Measurements from ENCODE around the gene MYORG. TPM values are rescaled to one million over a fixed set of nuclear protein-coding genes. Genes with fewer than 3 reads are reported as not detected.

MYORG gene
- total and polyA plus RNA-seq, 9 donors, result 0.60 to 7.8 (median 1.2) TPM

DNA sequence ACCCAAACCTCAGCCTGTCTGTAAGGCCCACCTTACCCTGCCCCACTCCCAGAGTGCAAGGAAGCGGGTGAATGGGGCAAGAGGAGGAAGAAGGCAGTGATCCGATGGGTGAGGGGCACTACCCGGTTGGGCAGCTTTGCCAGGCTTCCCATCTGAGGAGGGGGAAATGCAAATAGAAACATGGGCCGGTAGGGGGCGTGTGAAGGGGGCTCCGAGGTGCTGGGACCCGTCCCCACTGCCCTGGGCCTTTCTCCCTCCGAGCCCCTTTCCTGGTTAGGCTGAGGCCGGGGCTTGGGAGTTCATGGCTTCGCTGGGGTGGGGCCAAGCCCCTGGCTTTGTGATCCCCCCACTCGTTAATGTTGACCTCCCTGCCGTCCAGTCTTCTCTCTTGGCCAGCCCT is 23.6 kb upstream of the MYORG start:
- 63 to 71% (median 70%) methylated on average over 12 of the region's 12 CpGs for WGBS, 3 donors
- Histone ChIP-seq H3K27me3 (no peaks in the 10 kb centered on the region), H3K27ac (no peak overlapping the region), H3K4me3 (no peak overlapping the region), H3K36me3 (no peaks in the 10 kb centered on the region), H3K9me3 (no peaks in the 10 kb centered on the region), H3K4me1 (ENCODE audit: insufficient read depth) (no peaks in the 10 kb centered on the region)
- TF ChIP-seq, protein P1, sequence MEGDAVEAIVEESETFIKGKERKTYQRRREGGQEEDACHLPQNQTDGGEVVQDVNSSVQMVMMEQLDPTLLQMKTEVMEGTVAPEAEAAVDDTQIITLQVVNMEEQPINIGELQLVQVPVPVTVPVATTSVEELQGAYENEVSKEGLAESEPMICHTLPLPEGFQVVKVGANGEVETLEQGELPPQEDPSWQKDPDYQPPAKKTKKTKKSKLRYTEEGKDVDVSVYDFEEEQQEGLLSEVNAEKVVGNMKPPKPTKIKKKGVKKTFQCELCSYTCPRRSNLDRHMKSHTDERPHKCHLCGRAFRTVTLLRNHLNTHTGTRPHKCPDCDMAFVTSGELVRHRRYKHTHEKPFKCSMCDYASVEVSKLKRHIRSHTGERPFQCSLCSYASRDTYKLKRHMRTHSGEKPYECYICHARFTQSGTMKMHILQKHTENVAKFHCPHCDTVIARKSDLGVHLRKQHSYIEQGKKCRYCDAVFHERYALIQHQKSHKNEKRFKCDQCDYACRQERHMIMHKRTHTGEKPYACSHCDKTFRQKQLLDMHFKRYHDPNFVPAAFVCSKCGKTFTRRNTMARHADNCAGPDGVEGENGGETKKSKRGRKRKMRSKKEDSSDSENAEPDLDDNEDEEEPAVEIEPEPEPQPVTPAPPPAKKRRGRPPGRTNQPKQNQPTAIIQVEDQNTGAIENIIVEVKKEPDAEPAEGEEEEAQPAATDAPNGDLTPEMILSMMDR (IDR thresholded peaks at IDR 0.05), result no peak
- TF ChIP-seq POLR2A (IDR thresholded peaks at IDR 0.05) (no peak), EP300 (IDR thresholded peaks at IDR 0.05) (no peak)
- intact Hi-C loops (cut with DNase I), result loop anchor here in 3 of 4 donors (5.0 to 10.0 kb wide), 4 partner anchors 102 to 205 kb away; no protein-coding TSS in a partner anchor
- DNase-seq, result no peak

DNA sequence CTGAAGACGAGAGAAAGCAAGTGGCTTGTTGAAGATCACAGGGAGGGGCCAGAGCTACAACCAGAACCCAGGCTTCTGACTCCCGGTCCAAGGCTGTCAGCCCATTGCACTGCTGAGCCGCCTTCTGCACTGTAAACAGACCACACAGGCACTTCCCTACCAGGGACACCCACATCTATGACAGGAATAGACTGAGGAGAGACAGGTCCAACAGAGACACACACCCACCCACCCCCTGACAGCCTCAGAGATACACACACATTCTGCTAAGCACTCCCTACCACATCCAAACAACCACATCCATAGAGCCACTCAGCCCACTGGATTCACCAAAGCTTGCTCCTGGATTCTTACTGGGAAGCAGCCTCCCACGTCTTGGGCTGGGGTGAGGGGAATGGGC is 23.0 kb upstream of the MYORG start:
- intact Hi-C loops (cut with DNase I), result loop anchor here in 3 of 4 donors (5.0 to 10.0 kb wide), 4 partner anchors 103 to 205 kb away; no protein-coding TSS in a partner anchor
- no peaks in the 10 kb centered on the region for H3K27me3 ChIP-seq
- no peak overlapping the region for H3K4me3 ChIP-seq
- no peak for DNase-seq
- WGBS, 3 donors, result 82 to 88% (median 84%) methylated on average over 4 of the region's 4 CpGs
- H3K27ac ChIP-seq, result no peak overlapping the region
- no peaks in the 10 kb centered on the region for H3K4me1 ChIP-seq (ENCODE audit: insufficient read depth)
- no peaks in the 10 kb centered on the region for H3K36me3 ChIP-seq
- TF ChIP-seq, protein P1 (IDR thresholded peaks at IDR 0.05), result no peak
- TF ChIP-seq EP300 (IDR thresholded peaks at IDR 0.05) (no peak), POLR2A (IDR thresholded peaks at IDR 0.05) (no peak)
- no peaks in the 10 kb centered on the region for H3K9me3 ChIP-seq

DNA sequence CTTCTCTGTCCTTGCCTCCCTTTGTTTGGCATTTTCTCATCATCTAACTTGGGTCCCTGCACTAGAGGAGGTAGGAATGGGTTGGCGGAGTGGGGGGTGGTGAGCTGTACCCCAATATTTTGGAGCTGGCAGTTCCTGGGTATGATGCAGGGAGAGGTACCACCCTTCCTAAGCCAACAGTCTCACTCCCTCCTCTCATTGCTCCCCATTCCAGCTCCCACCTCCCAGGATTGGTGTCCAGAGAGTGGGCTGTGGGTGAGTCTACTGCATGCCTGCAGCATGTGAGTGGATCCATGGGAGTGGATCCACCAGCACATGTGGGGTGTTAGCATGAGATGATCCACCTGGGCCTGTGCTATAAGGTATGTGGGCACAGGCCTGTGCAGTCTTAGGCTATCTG is 22.2 kb upstream of the MYORG start:
- Histone ChIP-seq H3K27ac (no peak overlapping the region), H3K36me3 (no peaks in the 10 kb centered on the region), H3K4me1 (ENCODE audit: insufficient read depth) (no peaks in the 10 kb centered on the region), H3K9me3 (no peaks in the 10 kb centered on the region), H3K27me3 (no peaks in the 10 kb centered on the region), H3K4me3 (no peak overlapping the region)
- DNase-seq, result no peak
- intact Hi-C loops (cut with DNase I), result no loop called here
- 94 to 100% (median 100%) methylated on average over 1 of the region's 1 CpG for WGBS, 3 donors
- TF ChIP-seq, protein P1 (IDR thresholded peaks at IDR 0.05), result no peak
- TF ChIP-seq EP300 (IDR thresholded peaks at IDR 0.05) (no peak), POLR2A (IDR thresholded peaks at IDR 0.05) (no peak)

DNA sequence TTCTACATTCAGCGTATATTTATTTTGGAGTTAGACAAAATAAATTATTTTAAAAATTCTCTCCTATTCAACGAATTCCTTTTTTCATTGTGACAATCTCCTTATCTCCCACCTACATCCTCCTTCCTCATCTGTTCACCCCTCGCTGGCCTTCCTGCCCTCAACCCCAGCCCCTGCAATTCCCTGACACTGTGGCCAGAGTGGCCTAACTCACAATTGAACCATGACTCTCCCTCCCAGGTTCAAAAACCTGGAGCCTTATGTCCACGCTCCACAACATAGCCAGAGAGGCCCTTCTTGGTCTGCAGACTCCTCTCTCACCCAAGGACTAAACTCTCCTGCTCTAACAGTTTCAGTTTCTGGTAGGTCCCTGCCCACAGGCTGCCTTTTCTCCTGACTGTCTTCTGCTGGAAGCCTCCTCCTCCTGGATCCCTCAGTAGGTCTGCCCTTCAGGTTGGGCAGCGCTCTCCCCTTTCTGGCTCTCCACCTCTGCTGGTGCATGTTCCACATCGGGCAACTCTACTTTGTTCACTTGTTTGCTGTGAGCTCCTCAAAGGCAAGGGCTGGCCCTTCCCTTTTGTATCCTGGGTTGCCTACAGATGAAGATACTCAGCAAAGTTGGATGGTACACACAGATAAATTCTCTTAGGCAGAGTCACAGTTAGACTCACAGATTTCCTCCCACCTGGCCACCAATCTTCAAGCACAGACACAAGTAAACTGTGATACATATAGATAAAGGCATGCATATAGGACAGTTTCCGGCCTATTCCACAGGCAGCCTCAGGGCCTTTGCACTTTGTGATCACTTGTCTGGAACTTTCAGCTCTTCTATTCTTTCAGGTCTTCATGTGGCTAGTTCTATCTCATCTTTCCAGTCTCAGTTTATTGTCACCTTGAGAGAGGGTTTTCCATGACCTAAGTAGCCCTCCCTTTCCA is 19.8 kb upstream of the MYORG start:
- H3K36me3 ChIP-seq, result no peaks in the 10 kb centered on the region
- no peak for DNase-seq
- no peak for TF ChIP-seq EP300 (IDR thresholded peaks at IDR 0.05)
- TF ChIP-seq POLR2A (IDR thresholded peaks at IDR 0.05), result no peak
- TF ChIP-seq, protein P1 (IDR thresholded peaks at IDR 0.05), result no peak
- H3K4me3 ChIP-seq, result no peak overlapping the region
- H3K27me3 ChIP-seq, result no peaks in the 10 kb centered on the region
- intact Hi-C loops (cut with DNase I), result no loop called here
- 77 to 81% (median 79%) methylated on average over 7 of the region's 7 CpGs for WGBS, 3 donors
- no peak overlapping the region for H3K27ac ChIP-seq
- no peaks in the 10 kb centered on the region for H3K4me1 ChIP-seq (ENCODE audit: insufficient read depth)
- no peaks in the 10 kb centered on the region for H3K9me3 ChIP-seq
